ENCODE measurements around the gene RAN. TPM values are rescaled to one million over a fixed set of nuclear protein-coding genes. Genes with fewer than 3 reads are reported as not detected.

Gene RAN
- total RNA-seq, 1 experiment from 2014 or later, result 1,968 TPM

GRCh38 chr12:130920119-130920703 is 48.3 kb downstream of the RAN start:
- H3K56ac ChIP-seq (ENCODE audit: insufficient read length, low read depth, low read length), result no peak overlapping the region
- peaks cover 2% of the 10 kb centered on the region; the same call in 1 of the 2 replicates for H3K4me1 ChIP-seq (ENCODE audit: insufficient read depth, low read length)
- H3K79me1 ChIP-seq (ENCODE audit: insufficient read depth, low read depth, low read length, poor library complexity, severe bottlenecking), result no peaks in the 10 kb centered on the region
- Mint-ChIP-seq H3K36me3 (ENCODE audit: insufficient read depth in 1 of 3, low read depth in 3 of 3) (no peaks in the 10 kb centered on the region; a peak in 1 of 7 replicates), H3K4me1 (peaks cover 10 to 12% of the 10 kb centered on the region in 2 experiments), H3K9me3 (peaks cover 4% of the 10 kb centered on the region in 2 experiments), H3K27ac (no peak overlapping the region), H3K27me3 (ENCODE audit: low read depth) (peaks cover 34% of the 10 kb centered on the region), H3K4me3 (no peak overlapping the region)
- no peak overlapping the region for H3K27ac ChIP-seq (ENCODE audit: insufficient read length, low read depth, low read length)
- no peak overlapping the region for H2BK5ac ChIP-seq (ENCODE audit: insufficient read length, low read length)
- no peak overlapping the region for H3K14ac ChIP-seq (ENCODE audit: insufficient read depth, low read length)
- H4K5ac ChIP-seq (ENCODE audit: insufficient read length, low read depth, low read length), result no peak overlapping the region
- TF ChIP-seq CTCF (conservative IDR thresholded peaks at IDR 0.05), result no peak
- H4K91ac ChIP-seq (ENCODE audit: insufficient read length, low read depth, low read length), result no peak overlapping the region
- no peak overlapping the region for H2BK15ac ChIP-seq (ENCODE audit: low read depth, low read length)
- DNase-seq, result no peak
- H3K9ac ChIP-seq (ENCODE audit: extremely low read depth, insufficient read length, low read length), result no peak overlapping the region
- H2AK5ac ChIP-seq (ENCODE audit: insufficient read length, low read length), result no peak overlapping the region
- no peaks in the 10 kb centered on the region for H3K23me2 ChIP-seq (ENCODE audit: insufficient read length, low read depth, low read length, poor library complexity, severe bottlenecking)
- no peak overlapping the region for H2AFZ ChIP-seq (ENCODE audit: low read length)
- no peak overlapping the region for H4K8ac ChIP-seq (replicated peaks; ENCODE audit: insufficient read length, low read depth, low read length)
- no peaks in the 10 kb centered on the region for H3K27me3 ChIP-seq (ENCODE audit: insufficient read depth, low read length)
- no peak overlapping the region for H2BK12ac ChIP-seq (ENCODE audit: insufficient read length, low read depth, low read length)
- H3K79me2 ChIP-seq (ENCODE audit: insufficient read depth, low read length), result no peaks in the 10 kb centered on the region
- H3T11ph ChIP-seq (ENCODE audit: low read length), result no peak overlapping the region
- H2BK120ac ChIP-seq (ENCODE audit: low read depth, low read length, poor library complexity, severe bottlenecking), result no peak overlapping the region
- H3K4ac ChIP-seq (ENCODE audit: low read depth, low read length), result no peak overlapping the region
- no peak overlapping the region for H3K23ac ChIP-seq (ENCODE audit: insufficient read length, low read depth, low read length)
- H3K9me3 ChIP-seq (ENCODE audit: control insufficient read depth, low read depth, low read length), result no peaks in the 10 kb centered on the region
- no peak overlapping the region for H3K4me2 ChIP-seq (ENCODE audit: insufficient read depth, insufficient read length, low read length)
- no peak overlapping the region for H2BK20ac ChIP-seq (ENCODE audit: low read depth, low read length, poor library complexity, severe bottlenecking)
- no peak overlapping the region for H3K18ac ChIP-seq (ENCODE audit: insufficient read length, low read depth, low read length)
- no peaks in the 10 kb centered on the region for H4K20me1 ChIP-seq (ENCODE audit: control insufficient read depth, insufficient read depth, insufficient read length)
- no CpG with 5 or more reads among the region's 15 CpGs for WGBS (ENCODE audit: extremely low coverage, insufficient read length, low lambda C conversion rate)
